ENCODE results near the gene CDCA5.

Gene CDCA5

GRCh38 chr11:65083834-65084597, at the start of gene CDCA5, which contains the start of gene ZFPL1:
Gene CDCA5 (minus strand): TSS chr11:65084040. CDS start chr11:65083978, 62 bp downstream.
Gene ZFPL1 (plus strand): TSS chr11:65084222. CDS start chr11:65084699, 477 bp downstream.
- peak; percentile 22 for TF ChIP-seq CTCF (conservative IDR thresholded peaks at IDR 0.05; ENCODE audit: low read depth, low read length)
- peak; percentile 97 for DNase-seq (ENCODE audit: low read depth)
- peak within 1 kb of the TSS; percentile 93 for H3K4me3 ChIP-seq (ENCODE audit: low read depth, low read length)

GRCh38 chr11:65132988-65133700, 49.3 kb upstream of the CDCA5 start:
- H3K4me3 ChIP-seq (ENCODE audit: low read depth, low read length): peak overlapping the region; percentile 93

GRCh38 chr11:65132238-65132987, 48.6 kb upstream of the CDCA5 start:
- TF ChIP-seq CTCF (conservative IDR thresholded peaks at IDR 0.05; ENCODE audit: low read depth, low read length): no peak
- peak overlapping the region; percentile 93 for H3K4me3 ChIP-seq (ENCODE audit: low read depth, low read length)
- DNase-seq (ENCODE audit: low read depth): no peak

More at GRCh38 chr11:65132988-65133700, 49.3 kb upstream of the CDCA5 start:
- peak; percentile 35 for DNase-seq (ENCODE audit: low read depth)
- TF ChIP-seq CTCF (conservative IDR thresholded peaks at IDR 0.05; ENCODE audit: low read depth, low read length): no peak

- no peak for DNase-seq (ENCODE audit: low read depth)
- no peak overlapping the region for H3K4me3 ChIP-seq (ENCODE audit: low read depth, low read length)
- no peak for TF ChIP-seq CTCF (conservative IDR thresholded peaks at IDR 0.05; ENCODE audit: low read depth, low read length)
Observed at GRCh38 chr11:65131895-65132237, 48.0 kb upstream of the CDCA5 start.

- H3K4me3 ChIP-seq (ENCODE audit: low read depth, low read length): no peak overlapping the region
- no peak for TF ChIP-seq CTCF (conservative IDR thresholded peaks at IDR 0.05; ENCODE audit: low read depth, low read length)
- no peak for DNase-seq (ENCODE audit: low read depth)
Observed at GRCh38 chr11:65131417-65131776, 47.6 kb upstream of the CDCA5 start.

- TF ChIP-seq CTCF (conservative IDR thresholded peaks at IDR 0.05; ENCODE audit: low read depth, low read length): no peak
- DNase-seq (ENCODE audit: low read depth): no peak
- H3K4me3 ChIP-seq (ENCODE audit: low read depth, low read length): no peak overlapping the region
Observed at GRCh38 chr11:65130631-65131416, 47.0 kb upstream of the CDCA5 start.

Measured in choroid plexus epithelial cell (primary cell).